Fibroblast of peridontal ligament (primary cell): Measurements from ENCODE around the gene RAP2A.

Experiments
- DNase-seq: peaks from one replicate; pipeline ENCODE4 v3.0.0-alpha.2; 2010; ENCODE audit errors: extremely low read depth

RAP2A gene

DNA sequence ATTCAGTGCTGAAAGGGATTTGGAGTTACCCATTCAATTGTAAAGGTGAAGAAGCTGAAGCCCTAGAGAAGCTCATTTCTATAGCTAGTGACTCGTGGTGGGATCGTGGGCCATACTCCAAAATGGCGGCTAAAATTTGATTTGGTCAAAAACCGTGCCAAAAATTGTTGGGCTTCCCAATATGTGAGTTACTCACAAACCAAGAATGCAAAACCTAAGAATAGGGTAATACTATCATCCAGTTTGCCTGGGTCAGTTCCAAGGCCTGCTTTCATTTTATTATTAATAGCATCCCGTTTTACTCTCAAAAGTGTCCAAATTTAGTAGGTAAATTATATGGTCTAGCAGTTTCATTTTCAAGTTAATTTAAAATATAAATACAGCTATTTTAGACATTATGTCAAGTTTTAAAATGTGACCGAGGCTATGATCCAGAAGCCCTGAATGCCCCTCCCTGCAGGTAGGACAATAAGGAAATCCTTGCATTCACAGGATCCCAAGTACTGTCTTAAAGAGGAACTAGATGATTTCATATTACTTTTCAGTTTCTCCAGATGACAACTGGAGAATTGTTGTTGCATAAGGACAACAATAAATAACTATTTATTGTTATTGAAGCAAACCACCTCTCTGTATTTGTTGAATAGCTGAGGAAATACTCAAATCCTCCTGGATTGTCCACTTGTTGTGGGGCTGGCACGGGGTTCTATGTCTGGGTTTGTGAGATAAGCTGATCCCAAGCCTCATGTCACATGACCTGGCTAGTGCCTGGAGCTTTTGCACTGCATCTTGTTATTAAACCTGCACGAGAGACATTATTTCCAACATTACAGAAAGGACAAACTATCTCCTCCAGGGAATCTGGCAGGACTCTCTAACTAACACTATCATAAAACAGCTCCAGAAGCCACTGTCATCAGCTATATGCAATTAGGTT, 11.6 kb upstream of the RAP2A start:
- no peak for DNase-seq

DNA sequence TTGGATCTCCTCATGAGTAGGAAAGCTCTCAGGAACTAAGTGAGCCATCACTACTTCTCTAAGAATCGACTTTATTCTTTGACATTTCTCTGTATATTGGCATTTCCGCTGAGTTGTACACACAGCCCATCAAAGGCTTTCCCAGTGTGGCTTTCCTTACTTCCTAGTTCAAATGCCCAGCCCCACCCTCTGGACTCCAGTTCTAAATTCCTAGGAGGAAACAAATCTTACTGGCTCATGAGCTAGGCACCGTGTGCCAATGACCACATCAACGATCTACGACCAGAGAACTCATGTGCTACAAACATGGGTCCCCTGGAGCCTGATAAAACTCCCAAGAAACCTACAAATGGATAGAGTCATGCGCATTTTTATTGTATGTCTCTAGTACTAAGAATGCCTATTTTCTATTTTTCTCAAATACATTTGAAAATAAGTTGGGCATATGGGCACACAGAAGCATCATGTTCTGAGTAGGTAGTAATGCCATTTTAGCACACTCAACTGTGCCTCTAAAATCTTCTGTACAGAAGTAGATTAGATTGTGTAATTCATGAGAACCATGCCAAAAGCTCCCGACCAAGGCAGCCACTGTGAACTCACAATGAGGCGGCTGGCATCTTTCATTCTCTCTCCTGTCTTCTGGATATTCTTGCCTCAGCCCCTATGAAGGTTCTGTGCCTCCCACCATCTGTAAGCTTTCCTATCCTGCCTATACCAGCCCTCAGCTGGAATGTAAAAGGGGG, 10.5 kb upstream of the RAP2A start:
- no peak for DNase-seq

DNA sequence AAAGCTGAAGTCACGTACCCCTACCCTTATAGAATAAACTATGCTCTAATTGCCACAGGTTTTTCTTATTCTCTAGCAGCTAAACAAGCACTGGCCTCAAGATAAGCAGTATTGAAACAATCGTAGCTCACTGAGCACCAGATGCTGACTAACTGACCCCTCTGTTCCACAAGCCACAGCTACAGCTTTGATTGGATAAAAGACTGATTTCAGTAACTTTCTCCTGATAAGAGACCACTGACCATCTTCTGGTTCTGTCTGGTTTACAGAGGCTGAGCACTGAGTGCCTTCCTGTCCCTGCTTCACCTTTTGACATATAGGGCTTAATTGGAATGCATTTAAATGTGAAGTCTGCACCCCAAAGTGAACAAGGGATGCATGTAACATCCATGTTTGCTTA, 8.4 kb upstream of the RAP2A start:
- DNase-seq = no peak

DNA sequence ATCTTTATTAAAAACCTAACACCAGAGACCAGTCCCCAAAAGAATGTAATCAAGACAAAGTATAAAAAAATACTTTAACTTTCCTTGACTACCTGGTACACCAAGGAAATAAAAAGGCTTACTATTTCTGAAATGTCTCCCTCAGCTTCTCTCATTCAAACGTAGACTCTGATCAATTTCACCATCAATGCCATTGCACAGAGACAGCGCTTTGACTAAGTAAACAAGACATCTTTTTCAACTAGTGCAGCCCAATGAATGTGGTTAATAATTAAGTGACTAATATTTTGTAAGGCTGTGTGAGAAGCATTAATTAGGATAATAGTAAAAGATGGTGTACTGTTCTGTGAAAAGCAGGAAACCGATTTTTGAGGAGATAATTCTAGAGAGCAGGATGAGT, 7.3 kb upstream of the RAP2A start:
- DNase-seq = no peak

DNA sequence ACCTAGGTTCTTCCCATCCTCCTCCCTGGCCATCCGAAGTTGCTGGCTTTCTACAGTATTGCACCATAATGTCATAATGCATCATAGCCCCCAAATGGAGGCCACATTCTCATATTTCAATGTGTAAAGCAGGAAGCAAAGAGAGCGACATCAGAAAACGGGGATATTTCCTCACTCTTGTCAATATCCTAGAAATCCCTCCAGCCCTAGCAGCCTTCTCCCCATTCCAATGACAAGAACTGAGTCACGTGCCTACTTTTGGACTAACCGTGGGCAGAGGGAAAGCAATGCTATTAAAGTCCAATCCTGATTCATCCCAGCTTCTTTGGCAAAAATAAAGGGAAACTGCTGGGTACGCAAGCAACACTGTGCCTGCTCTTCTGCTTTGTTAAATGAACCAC, 4.3 kb upstream of the RAP2A start:
- DNase-seq = peak; percentile 49

DNA sequence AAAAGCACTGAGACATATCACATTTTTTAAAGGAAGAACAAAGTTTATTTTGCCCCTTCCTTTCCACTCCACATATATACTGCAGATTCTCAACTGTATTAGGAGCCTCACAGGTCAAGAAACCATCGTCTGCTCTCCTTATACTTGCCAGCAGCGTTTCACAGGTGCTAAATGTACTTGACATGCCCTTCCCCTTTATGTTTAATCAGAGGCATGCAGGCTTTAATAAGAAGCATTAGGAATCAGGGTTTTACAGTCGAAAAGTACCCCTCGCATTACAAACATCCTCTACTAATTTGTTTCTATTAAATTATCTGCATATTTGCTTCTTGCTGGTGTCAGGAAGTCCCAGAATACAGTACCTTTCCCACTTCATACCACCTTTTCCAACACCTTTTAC, 3.7 kb upstream of the RAP2A start:
- DNase-seq = no peak

DNA sequence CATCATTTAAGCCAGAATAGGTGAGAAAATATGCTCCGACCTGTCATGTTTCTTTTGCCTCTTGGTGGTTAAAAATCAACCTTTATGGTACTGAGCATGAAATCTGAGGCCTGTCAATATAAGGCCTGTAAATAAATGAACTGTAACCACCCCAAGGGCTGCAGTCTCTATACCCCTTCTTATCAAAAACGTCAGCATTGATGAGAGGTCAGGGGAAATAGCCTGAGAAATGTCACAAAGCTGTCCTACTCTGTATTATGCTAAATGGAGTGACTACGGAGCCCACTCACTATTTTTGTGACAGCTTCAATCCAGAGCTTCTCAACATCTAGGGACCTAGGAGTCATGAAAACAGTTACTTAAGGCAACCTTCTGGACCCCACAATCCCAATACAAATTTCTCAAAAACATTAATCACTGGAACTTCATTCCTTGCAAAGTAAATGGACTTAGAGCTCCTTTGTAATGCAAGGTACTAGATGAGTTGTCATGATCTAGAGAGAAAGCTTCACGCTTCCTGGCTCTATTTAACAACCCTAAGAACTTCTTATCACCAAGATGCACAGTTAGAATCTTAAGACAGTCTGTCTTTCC, 2.7 kb upstream of the RAP2A start:
- no peak for DNase-seq

DNA sequence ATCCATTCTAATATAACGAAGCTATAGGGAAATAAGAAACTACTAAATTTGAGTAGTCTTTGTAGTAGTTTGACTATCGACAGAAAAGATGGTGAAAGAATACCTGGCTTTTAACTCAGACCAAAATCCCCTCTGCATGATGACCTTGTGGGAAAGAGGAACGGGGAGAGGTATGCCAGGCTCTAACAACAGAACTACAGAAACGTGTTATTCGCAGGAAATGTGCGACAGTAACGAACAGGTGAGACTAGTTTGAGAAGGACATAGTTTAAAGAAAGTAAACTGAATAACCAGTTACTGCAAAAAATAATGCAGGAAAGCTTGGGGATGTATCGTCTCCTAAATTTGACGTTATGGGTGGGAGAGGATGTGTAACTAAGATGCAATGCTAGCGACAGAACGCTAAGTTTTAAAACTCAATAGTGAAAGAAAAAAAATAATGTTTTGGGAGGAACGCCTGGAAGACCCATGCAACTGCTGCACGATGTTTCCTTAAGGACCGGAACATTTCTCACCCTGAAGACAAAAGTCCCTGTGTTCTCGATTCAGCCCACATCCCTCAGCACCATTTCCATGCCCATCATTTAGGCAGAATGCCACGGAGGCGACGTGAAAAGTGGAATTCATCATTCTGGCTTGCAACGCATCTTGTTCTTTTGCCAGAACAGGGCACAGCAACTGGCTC, 1.6 kb upstream of the RAP2A start:
- no peak for DNase-seq

DNA sequence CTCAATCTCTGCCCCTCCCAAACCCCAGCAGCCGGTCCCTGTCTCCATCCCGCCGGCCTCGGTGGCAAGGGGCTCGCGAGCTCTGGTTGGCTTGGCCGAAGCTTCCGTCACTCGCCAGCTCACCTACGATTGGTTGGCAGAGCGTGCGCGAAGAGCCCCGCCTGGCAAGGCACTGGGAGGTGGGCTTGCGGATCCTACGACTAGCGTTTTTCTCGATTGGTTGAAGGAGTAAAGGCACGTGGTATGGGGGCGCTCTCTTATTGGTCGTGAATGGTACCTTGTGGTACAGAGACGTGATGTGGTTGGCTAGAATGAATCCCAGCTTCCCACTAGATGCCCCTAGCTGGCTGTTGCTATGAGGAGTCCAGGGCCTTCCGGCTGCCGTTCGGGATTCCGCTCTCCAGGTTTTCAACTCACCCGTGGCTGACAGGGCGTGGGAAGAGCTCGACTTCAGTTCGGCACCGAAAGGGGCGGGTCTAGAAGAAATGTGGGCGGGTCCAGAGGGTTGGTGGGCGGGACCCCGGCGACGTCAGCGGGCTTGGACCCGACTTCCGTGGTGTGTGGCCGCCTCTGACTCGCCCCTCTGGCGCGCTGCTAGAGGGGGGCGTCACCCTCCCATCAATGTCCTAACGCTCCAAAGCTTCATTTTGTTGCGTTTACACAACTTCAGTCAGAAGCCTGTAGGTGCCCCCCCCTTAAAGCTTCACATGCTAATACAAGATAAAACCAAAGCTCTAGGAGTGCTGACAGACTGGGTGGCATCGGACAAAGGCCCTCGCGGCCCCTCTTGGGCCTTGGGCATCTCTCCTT, 847 bp upstream of the RAP2A start:
- DNase-seq = peak; percentile 100

DNA sequence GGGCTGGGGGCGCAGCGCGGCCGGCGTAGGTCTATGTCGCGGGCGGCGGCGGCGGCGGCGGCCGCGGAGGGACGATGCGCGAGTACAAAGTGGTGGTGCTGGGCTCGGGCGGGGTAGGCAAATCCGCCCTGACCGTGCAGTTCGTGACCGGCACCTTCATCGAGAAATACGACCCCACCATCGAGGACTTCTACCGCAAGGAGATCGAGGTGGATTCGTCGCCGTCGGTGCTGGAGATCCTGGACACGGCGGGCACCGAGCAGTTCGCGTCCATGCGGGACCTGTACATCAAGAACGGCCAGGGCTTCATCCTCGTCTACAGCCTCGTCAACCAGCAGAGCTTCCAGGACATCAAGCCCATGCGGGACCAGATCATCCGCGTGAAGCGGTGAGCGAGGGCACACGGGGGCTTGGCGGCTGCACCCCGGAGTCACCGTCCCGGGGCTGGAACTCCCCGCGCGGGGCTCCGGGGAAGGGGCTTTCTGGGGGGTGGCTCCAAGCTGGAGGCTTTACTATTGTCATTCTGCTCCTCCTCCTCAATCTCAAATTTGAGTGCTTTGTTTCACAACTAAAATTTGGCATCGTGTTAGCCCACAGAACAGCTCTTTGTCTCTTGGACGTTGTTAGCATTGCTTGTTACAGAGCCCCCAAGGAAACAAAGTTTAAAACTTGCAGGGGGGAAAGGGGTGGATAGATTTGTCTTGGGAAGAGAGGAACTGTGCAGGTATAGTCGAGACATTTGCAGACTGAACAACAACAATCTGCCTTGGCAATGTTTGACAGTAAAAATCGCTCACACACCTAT, 630 bp downstream of the RAP2A start:
- DNase-seq = peak; percentile 28

DNA sequence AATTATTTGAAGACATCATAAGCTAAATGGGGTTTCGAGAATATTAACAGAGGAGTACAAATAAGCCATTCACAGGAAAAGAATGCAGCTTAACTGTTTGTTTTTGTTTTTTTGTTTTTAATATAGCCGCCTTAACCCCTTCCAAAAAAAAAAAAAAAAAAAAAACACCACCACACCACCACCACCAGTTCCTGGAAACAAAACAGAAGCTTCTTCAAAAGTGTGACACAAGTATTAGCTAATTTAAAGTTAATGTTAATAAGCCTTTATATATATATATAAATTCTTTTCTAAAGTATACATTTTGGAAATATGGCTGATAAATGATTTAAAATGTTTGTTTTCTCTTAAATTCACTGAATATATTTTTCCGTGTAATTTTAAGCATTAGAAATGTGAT, 1.4 kb downstream of the RAP2A start:
- DNase-seq = no peak

DNA sequence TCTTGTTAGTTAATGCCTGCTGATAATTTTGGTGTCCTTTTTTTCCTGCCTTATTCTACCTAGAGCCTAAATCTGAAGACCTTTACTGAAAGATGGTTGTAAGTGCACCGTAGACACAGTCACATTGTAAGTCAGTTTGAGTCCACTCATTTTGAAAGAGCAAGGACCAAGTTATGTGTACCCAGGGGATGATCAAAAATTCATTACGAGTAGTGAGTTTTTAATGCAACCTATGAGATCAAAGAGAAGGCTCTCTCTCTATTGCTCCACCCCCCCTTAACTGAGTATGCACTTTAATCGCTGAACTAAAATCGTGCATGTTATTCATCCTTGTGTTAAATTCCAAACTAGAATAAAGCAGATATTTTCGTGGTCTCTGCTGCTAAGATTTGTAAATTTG, 1.8 kb downstream of the RAP2A start:
- no peak for DNase-seq

DNA sequence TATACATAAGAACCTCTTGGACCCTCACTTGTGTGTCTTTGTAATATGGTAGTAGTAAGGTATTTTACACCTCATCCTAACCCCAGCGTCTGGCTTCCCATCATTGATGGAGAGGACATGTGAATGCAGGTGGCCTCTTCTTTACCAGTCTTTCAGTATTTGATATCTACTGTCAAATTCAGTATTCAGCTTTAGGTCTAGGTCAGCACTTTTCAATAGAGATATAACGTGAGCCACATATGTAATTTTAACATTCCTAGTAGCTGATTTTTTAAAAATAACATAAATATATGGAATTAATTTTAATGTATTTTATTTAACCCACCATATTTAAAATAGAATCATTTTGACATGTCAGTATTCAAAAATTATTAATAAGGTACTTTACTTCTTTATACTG, 2.9 kb downstream of the RAP2A start:
- DNase-seq = no peak

DNA sequence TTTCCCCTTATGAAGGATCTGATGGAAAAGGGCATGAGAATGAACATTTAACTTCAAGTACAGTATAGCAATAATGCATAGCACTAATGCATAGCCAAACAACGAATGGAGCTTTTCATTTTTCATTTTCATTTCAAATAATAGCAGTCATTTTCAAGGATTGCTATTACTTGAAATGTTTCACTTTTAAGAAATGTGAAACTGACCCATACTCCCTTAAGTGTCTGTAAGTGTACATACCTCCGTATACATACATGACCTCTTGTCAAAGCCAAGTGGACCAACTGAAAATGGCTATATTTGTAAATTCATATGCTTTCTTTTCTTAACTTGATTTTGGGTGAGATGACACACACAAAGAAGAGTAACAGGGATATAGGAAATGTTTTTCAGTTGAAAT, 3.8 kb downstream of the RAP2A start:
- DNase-seq = no peak

DNA sequence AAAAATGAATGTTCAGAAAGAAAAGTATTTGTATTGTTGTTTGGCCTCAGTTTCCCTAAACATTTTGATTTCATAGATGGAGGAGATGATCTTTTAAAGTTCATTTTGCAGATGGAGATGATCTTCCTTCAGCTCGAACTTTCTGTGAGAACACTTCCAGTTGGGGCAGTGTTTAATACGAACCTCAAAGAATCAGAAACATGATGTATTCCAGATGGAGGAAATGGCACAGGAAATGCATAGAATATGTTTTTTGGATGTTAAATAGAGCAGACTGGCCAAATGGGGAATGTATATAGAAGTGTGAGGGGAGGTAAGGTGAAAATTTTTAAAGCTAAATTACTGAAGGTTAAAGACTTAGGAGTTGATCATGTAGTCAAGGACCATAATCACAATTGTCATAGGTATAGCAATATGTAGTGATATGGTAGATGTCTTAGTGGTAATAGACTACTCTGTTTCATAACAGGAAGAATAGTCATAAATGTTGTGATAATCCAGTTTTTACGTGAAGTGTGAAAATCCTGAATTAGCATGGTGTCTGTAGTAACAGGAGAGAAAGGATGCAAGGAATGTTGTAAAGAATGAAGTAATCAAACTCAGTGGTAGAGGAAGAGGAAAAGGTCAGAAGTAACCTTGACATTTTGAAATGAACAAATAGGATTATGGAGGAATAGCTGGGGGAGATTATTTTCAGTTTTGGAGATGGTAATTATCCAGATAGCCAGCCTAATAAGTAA, 5.1 kb downstream of the RAP2A start:
- no peak for DNase-seq

DNA sequence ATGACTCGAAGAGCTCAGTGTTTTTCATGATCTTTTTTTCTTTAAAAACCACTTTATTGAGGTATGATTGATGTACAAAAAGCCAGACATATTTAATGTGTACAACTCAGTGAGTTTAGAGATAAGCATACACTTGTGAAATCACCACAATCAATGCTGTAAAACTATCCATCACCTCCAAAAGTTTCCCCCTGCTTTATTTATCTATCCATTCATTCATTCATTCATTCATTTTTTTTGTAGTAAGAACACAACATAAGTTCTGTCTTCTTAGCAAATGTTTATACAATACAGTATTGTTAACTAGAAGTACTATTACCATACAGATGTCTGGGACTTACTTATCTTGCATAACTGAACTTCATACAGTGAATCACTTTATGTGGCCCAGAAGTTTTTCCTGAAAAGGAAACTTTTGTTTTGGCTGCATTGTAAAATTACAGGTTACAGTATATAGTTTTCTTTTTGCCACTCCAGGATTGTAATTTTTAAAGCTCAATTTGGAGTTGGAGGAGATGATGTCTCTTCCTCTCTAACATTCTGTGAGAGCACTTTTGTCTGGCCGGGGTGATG, 6.7 kb downstream of the RAP2A start:
- peak; percentile 21 for DNase-seq

DNA sequence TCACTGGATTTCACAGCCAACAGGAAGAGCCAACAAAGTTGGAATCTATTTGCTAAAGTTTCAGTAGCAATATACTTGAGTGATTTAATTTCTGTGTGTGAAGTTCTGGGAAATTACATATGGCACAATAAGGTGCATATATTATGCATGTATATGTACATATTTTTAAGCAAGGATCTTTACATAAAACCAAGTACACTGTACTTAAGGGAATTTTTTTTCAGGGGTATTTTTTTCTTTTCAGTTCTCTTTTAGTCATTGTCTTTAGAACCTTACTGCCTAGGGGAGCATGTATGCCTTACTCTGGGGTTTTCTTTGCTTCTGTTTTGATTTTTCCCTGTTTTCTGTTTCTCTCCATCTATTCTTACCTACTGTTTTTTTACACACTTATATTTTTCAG, 7.4 kb downstream of the RAP2A start:
- DNase-seq = no peak

DNA sequence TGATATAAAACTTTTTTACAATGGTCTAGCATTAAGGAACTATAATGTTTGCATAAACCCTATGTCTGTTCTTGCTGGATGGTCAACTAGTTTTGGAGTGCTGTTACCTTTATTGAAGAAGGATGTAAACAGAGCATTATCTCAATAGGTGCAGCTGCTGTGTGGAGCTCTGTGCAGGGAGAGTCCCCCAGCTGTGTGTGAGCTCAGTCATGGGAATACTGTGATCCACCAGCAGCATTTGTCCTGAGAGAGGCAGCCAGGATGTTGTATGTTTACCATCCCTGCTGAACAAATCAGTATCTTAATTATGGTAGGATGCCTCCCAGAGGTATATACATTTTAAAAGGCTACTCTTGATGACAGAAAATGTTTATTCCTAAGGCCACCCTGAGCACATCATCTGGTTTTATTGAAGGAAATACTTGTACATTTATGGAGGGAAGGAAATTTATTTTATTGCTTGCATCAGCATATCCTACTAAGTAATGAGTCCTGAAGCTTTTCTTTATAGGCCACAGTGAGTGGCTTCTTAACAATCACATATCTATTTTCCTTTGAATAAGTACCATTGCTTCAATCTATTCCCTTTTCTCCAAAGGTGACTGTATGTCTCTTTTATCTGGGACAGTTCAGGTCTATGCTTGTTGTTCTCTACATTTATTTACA, 11.7 kb downstream of the RAP2A start:
- no peak for DNase-seq

DNA sequence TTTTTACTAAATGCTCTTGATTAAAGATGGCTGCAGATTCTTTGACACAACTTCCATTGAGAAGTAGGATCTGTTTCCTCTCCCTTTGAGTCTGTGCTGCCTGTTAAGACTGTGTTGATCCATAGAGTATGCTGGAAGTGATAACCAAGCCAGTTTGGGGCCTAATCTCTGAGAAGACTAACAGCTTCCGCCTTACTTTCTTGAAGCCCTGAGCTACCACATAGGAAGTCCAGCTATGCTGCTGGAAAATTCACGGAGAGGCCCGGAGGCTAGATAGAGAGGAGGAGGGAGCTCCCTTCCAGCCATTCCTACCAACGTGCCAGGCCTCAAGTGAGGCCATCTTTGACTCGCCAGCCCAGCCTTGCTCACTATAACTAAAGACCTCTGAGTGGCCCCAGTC, 12.5 kb downstream of the RAP2A start:
- no peak for DNase-seq
